ENCODE data around the gene CBS. TPM values are rescaled to one million over a fixed set of nuclear protein-coding genes. Genes with fewer than 3 reads are reported as not detected.
"Not testable (repeated sequence)": the region's sequence is repeated elsewhere in the genome, so short reads cannot be mapped to it uniquely, and the experiment has no call there.

The CBS gene
- polyA plus RNA-seq (2011; rRNA removed) (79.9 and 109 TPM in 2 replicates), polyA minus RNA-seq (2011; rRNA and poly(A)+ RNA removed) (43.0 and 70.5 TPM in 2 replicates)

- H3K27me3 ChIP-seq (ENCODE audit: control insufficient read depth, insufficient read depth, low read length); DNase-seq (ENCODE audit: low read depth); CTCF ChIA-PET; H3K36me3 ChIP-seq (ENCODE audit: control insufficient read depth, insufficient read depth, low read length); POLR2A ChIA-PET: not testable (repeated sequence)
- peak within 1 kb of the TSS; percentile 17; the same call in 1 of the 2 replicates for H3K4me3 ChIP-seq (ENCODE audit: low read depth, low read length)
Observed at GRCh38 chr21:43075170-43076022, at the start of gene CBS. TSS of gene CBS (minus strand) at chr21:43075835. CDS start at chr21:43072193, 3,642 bp downstream.

DNA sequence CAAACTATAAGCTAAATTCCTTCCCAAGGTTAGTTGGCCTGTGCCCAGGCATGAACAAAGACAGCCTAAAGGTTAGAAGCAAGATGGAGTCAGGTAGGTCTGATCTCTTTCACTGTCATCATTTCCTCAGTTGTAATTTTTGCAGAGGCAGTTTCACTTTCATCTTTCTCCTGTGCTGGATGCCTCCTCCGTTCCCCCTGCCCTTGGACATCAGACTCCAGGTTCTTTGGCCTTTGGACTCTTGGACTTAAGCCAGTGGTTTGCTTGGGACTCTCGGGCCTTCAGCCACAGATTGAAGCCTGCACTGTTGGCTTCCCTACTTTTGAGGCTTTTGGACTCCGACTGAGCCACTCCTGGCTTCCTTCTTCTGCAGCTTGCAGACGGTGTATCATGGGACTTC is 40.3 kb upstream of the CBS start:
- DNase-seq (ENCODE audit: low read depth); H3K36me3 ChIP-seq (ENCODE audit: control insufficient read depth, insufficient read depth, low read length); H3K4me3 ChIP-seq (ENCODE audit: low read depth, low read length); POLR2A ChIA-PET; H3K27me3 ChIP-seq (ENCODE audit: control insufficient read depth, insufficient read depth, low read length); CTCF ChIA-PET: not testable (repeated sequence)

- H3K4me3 ChIP-seq (ENCODE audit: low read depth, low read length); H3K27me3 ChIP-seq (ENCODE audit: control insufficient read depth, insufficient read depth, low read length); DNase-seq (ENCODE audit: low read depth); CTCF ChIA-PET; POLR2A ChIA-PET; H3K36me3 ChIP-seq (ENCODE audit: control insufficient read depth, insufficient read depth, low read length): not testable (repeated sequence)
Observed at GRCh38 chr21:43114483-43114882, 38.8 kb upstream of the CBS start.

DNA sequence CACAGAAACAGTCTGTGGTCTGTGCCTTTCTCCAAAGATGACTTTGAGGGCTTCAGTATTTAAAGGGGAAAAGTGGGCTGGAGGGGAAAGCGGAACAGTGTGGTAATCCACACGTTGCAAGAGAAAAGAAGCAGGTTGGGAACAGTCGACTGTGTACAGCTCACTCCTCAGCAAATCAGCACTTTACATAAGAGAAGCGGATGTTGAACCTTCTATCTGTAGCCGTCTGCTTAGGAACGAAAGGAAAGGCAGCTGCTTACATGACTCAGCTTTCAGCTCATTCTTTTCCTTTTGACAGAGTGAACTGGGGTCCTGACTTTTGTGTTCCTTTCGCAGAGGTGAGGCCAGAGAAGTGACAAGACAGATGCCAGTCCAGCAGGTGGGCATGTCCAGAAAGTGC is 33.4 kb upstream of the CBS start:
- H3K4me3 ChIP-seq (ENCODE audit: low read depth, low read length); H3K36me3 ChIP-seq (ENCODE audit: control insufficient read depth, insufficient read depth, low read length); H3K27me3 ChIP-seq (ENCODE audit: control insufficient read depth, insufficient read depth, low read length); DNase-seq (ENCODE audit: low read depth); CTCF ChIA-PET; POLR2A ChIA-PET: not testable (repeated sequence)

- H3K27me3 ChIP-seq (ENCODE audit: control insufficient read depth, insufficient read depth, low read length); H3K4me3 ChIP-seq (ENCODE audit: low read depth, low read length); DNase-seq (ENCODE audit: low read depth); POLR2A ChIA-PET; CTCF ChIA-PET; H3K36me3 ChIP-seq (ENCODE audit: control insufficient read depth, insufficient read depth, low read length): not testable (repeated sequence)
Observed at GRCh38 chr21:43108177-43108576, 32.5 kb upstream of the CBS start.

- H3K4me3 ChIP-seq (ENCODE audit: low read depth, low read length); H3K36me3 ChIP-seq (ENCODE audit: control insufficient read depth, insufficient read depth, low read length); H3K27me3 ChIP-seq (ENCODE audit: control insufficient read depth, insufficient read depth, low read length); CTCF ChIA-PET; POLR2A ChIA-PET; DNase-seq (ENCODE audit: low read depth): not testable (repeated sequence)
Observed at GRCh38 chr21:43107794-43108137, 32.1 kb upstream of the CBS start.

DNA sequence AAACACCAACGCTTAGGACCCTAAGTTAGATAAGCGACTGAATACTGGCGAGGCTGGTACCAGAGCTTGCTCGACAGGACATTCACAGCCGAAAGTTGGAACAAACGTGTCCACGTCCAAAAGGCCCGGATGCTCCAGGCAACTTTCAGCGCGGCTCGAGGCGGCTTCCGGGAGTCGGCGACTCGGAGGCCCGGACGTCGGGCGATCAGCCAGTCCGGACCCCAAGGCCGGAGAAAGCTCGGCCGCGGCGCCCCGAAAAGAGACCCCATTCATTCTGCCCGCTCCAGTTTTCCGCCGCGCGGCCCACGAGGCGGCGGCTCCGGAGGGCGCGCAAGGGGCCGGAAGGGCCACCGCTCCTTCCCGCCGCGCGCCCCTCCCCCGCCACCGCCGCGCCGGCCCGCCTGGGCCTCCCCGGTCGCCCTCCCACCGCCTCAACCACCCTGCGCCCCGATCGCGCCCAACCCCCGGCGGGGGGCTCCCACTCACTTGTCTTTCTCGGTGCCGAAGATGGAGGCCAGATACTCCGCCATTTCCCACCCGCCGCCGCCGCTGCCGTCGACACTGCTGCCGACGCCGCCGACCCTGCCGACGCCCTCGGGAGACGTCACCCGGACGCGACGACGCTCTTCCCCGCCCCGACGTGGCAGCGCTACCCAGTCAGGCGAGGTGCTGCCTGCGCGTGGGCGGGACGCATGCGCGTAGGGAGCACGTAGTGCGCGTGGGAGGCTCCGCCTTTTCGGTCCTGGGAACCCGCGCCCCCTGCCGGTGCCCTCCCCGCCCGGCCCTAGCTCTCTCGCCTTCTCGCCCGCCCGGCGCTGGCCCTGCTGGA is 31.5 kb upstream of the CBS start, which contains the start of gene U2AF1:
Gene U2AF1 (minus strand): TSS at position 606 of the 829 bp plus-strand sequence. CDS start 76 bp downstream, at position 530.
- H3K27me3 ChIP-seq (ENCODE audit: control insufficient read depth, insufficient read depth, low read length); POLR2A ChIA-PET; DNase-seq (ENCODE audit: low read depth); H3K36me3 ChIP-seq (ENCODE audit: control insufficient read depth, insufficient read depth, low read length); CTCF ChIA-PET: not testable (repeated sequence)
- peak within 1 kb of the TSS; percentile 48 for H3K4me3 ChIP-seq (ENCODE audit: low read depth, low read length)

GRCh38 chr21:43104642-43105041 is 29.0 kb upstream of the CBS start:
- H3K36me3 ChIP-seq (ENCODE audit: control insufficient read depth, insufficient read depth, low read length); H3K4me3 ChIP-seq (ENCODE audit: low read depth, low read length); DNase-seq (ENCODE audit: low read depth); H3K27me3 ChIP-seq (ENCODE audit: control insufficient read depth, insufficient read depth, low read length); POLR2A ChIA-PET; CTCF ChIA-PET: not testable (repeated sequence)

DNA sequence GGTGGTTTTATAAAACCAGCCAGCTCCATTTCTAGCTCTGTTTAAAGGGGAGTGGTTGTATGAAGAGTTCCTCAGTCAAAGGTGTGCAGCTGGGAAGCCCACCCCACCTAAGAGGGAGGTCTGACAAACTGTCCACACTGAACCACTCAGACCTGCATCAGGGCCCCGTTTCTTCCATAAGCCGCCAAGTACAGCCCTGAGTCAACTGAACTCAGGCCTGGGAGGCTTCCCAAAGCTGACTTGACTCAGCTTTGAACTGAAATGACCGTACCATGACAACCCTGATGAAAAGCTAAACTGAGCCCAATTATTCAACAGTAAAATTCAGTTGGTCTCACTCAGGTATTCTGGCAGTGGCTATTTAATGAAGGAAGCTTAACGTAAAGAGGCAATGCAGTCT is 26.6 kb upstream of the CBS start:
- DNase-seq (ENCODE audit: low read depth); POLR2A ChIA-PET; H3K36me3 ChIP-seq (ENCODE audit: control insufficient read depth, insufficient read depth, low read length); CTCF ChIA-PET; H3K27me3 ChIP-seq (ENCODE audit: control insufficient read depth, insufficient read depth, low read length); H3K4me3 ChIP-seq (ENCODE audit: low read depth, low read length): not testable (repeated sequence)

GRCh38 chr21:43101676-43102075 is 26.0 kb upstream of the CBS start:
- DNase-seq (ENCODE audit: low read depth); H3K4me3 ChIP-seq (ENCODE audit: low read depth, low read length); H3K27me3 ChIP-seq (ENCODE audit: control insufficient read depth, insufficient read depth, low read length); H3K36me3 ChIP-seq (ENCODE audit: control insufficient read depth, insufficient read depth, low read length); CTCF ChIA-PET; POLR2A ChIA-PET: not testable (repeated sequence)

DNA sequence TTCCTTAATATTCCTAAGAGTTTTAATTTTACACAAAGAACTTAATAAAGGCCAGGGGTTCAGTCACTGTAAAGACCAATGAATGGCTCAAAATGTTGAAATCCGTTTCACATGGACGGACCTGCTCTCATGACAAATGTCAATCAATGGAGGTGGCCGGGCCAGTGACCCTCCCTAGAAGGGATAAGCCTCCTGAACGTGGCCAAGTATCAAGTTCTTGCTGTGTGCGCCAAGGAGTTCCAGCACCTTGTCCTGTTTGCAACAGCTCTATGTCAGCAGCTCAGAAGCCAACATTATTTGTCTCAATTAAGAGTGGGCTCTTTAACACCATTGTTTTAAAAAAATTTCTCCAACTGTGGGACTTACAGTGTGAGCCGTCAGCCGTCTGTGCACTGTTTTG is 25.4 kb upstream of the CBS start:
- H3K4me3 ChIP-seq (ENCODE audit: low read depth, low read length); H3K36me3 ChIP-seq (ENCODE audit: control insufficient read depth, insufficient read depth, low read length); CTCF ChIA-PET; POLR2A ChIA-PET; H3K27me3 ChIP-seq (ENCODE audit: control insufficient read depth, insufficient read depth, low read length); DNase-seq (ENCODE audit: low read depth): not testable (repeated sequence)

- H3K36me3 ChIP-seq (ENCODE audit: control insufficient read depth, insufficient read depth, low read length); CTCF ChIA-PET; H3K27me3 ChIP-seq (ENCODE audit: control insufficient read depth, insufficient read depth, low read length); H3K4me3 ChIP-seq (ENCODE audit: low read depth, low read length); DNase-seq (ENCODE audit: low read depth); POLR2A ChIA-PET: not testable (repeated sequence)
Observed at GRCh38 chr21:43091979-43092614, 16.5 kb upstream of the CBS start.

- CTCF ChIA-PET; H3K27me3 ChIP-seq (ENCODE audit: control insufficient read depth, insufficient read depth, low read length); DNase-seq (ENCODE audit: low read depth); H3K4me3 ChIP-seq (ENCODE audit: low read depth, low read length); H3K36me3 ChIP-seq (ENCODE audit: control insufficient read depth, insufficient read depth, low read length); POLR2A ChIA-PET: not testable (repeated sequence)
Observed at GRCh38 chr21:43090947-43091346, 15.3 kb upstream of the CBS start.

Measured in BJ (cell line).